Lung microvascular endothelial cell (primary cell): ENCODE results near the gene RNASEH2A. TPM values are rescaled to one million over a fixed set of nuclear protein-coding genes. Genes with fewer than 3 reads are reported as not detected.

Experiments used
- DNase-seq, 2 donors: peaks; one replicate each; pipeline versions ENCODE4 v3.0.0 to v3.0.0-alpha.2; 2010; ENCODE audit warnings: low read depth in 2 of 2
- total RNA-seq: library from RNA; depleted of rRNA; stranded (reverse); fragments of >200 nt; gene quantifications from 2 replicates; pipeline ENCODE4 v1.2.1, GENCODE V29; 2014

RNASEH2A gene
- 7.1 and 9.8 TPM in 2 replicates for total RNA-seq

GRCh38 chr19:12806242-12807081 lies at the start of gene RNASEH2A:
Gene RNASEH2A, plus strand, starts transcription at chr19:12806584. Its CDS starts 90 bp downstream, at chr19:12806674.
- DNase-seq: peak; percentile 92 to 93

GRCh38 chr19:12757544-12758274 lies 48.7 kb upstream of the RNASEH2A start:
- DNase-seq: peak; percentile 78 to 82

GRCh38 chr19:12759686-12760085 lies 46.7 kb upstream of the RNASEH2A start:
- DNase-seq: no peak

GRCh38 chr19:12763100-12763499 lies 43.3 kb upstream of the RNASEH2A start:
- DNase-seq: no peak

GRCh38 chr19:12764698-12765097 lies 41.7 kb upstream of the RNASEH2A start:
- no peak for DNase-seq

GRCh38 chr19:12766051-12766521 lies 40.3 kb upstream of the RNASEH2A start:
- DNase-seq: peak; percentile 87 to 89

GRCh38 chr19:12767150-12767549 lies 39.2 kb upstream of the RNASEH2A start:
- no peak for DNase-seq

- DNase-seq: no peak
Observed at GRCh38 chr19:12767666-12768065, 38.7 kb upstream of the RNASEH2A start.

- DNase-seq: peak in 1 of 2 donors; percentile 36
Observed at GRCh38 chr19:12769689-12770088, 36.7 kb upstream of the RNASEH2A start.

- no peak for DNase-seq
Observed at GRCh38 chr19:12770922-12771321, 35.5 kb upstream of the RNASEH2A start.

- no peak for DNase-seq
Observed at GRCh38 chr19:12772323-12772722, 34.1 kb upstream of the RNASEH2A start.

- DNase-seq: no peak
Observed at GRCh38 chr19:12773571-12773970, 32.8 kb upstream of the RNASEH2A start.

- no peak for DNase-seq
Observed at GRCh38 chr19:12774588-12775555, 31.5 kb upstream of the RNASEH2A start, which contains the start of gene HOOK2. Gene HOOK2, minus strand, starts transcription at chr19:12775552. Its CDS starts 103 bp downstream, at chr19:12775449.

GRCh38 chr19:12777217-12778016 lies 29.0 kb upstream of the RNASEH2A start:
- peak; percentile 86 to 87 for DNase-seq

- peak; percentile 88 to 91 for DNase-seq
Observed at GRCh38 chr19:12778017-12778904, 28.1 kb upstream of the RNASEH2A start.

- no peak for DNase-seq
Observed at GRCh38 chr19:12778905-12779161, 27.6 kb upstream of the RNASEH2A start.

GRCh38 chr19:12779162-12779993 lies 27.0 kb upstream of the RNASEH2A start:
- DNase-seq: peak; percentile 67 to 89

GRCh38 chr19:12782174-12782423 lies 24.3 kb upstream of the RNASEH2A start:
- peak in 1 of 2 donors; percentile 97 for DNase-seq
